ENCODE measurements around the gene AGPAT1. TPM values are rescaled to one million over a fixed set of nuclear protein-coding genes. Genes with fewer than 3 reads are reported as not detected.

The AGPAT1 gene
- total RNA-seq, 1 donor from 2014 or later, result 63.2 TPM

DNA sequence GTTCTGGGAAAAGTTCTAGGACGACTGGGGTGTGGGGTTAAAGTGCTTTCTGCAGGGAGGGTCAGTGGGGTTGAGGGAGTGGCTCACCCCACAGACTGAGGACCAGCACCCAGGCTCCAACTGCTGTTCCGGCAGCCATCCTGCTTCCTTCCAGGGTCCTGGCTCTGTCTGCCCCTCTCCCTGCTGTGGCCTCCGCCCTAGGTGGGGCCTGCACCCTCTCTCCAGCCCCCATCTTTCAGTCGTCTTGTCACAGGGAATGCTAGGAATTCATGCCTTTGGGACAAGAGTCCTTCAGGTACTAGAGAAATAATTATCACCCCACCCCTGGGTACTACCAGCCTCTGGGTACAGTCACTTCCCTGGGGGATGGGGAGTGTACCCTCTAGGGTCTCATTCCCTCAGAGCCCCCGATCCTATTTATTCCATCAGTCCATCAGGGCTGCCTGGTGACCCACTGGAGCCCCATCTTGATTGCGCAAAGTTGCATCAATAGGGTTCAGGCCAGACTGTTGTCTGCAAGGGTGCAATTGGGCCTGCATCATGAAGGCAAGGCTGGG is 8.3 kb upstream of the AGPAT1 start, which contains the start of gene AGER:
Gene AGER, minus strand, starts transcription at position 170 of the 557 bp plus-strand sequence. Its CDS starts 31 bp downstream, at position 139.
- TF ChIP-seq, protein P1, sequence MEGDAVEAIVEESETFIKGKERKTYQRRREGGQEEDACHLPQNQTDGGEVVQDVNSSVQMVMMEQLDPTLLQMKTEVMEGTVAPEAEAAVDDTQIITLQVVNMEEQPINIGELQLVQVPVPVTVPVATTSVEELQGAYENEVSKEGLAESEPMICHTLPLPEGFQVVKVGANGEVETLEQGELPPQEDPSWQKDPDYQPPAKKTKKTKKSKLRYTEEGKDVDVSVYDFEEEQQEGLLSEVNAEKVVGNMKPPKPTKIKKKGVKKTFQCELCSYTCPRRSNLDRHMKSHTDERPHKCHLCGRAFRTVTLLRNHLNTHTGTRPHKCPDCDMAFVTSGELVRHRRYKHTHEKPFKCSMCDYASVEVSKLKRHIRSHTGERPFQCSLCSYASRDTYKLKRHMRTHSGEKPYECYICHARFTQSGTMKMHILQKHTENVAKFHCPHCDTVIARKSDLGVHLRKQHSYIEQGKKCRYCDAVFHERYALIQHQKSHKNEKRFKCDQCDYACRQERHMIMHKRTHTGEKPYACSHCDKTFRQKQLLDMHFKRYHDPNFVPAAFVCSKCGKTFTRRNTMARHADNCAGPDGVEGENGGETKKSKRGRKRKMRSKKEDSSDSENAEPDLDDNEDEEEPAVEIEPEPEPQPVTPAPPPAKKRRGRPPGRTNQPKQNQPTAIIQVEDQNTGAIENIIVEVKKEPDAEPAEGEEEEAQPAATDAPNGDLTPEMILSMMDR (IDR thresholded peaks at IDR 0.05; ENCODE audit: unreplicated experiment), result no peak
- DNase-seq (ENCODE audit: low spot score in 2 of 2, unreplicated experiment in 2 of 2), result no peak
- Mint-ChIP-seq H3K27me3 (ENCODE audit: low read depth) (no peaks in the 10 kb centered on the region), H3K36me3 (peaks cover 28% of the 10 kb centered on the region), H3K4me1 (peaks cover 49% of the 10 kb centered on the region), H3K9me3 (no peaks in the 10 kb centered on the region), H3K4me3 (no peak within 1 kb of the TSS), H3K27ac (peak within 1 kb of the TSS; percentile 73)

DNA sequence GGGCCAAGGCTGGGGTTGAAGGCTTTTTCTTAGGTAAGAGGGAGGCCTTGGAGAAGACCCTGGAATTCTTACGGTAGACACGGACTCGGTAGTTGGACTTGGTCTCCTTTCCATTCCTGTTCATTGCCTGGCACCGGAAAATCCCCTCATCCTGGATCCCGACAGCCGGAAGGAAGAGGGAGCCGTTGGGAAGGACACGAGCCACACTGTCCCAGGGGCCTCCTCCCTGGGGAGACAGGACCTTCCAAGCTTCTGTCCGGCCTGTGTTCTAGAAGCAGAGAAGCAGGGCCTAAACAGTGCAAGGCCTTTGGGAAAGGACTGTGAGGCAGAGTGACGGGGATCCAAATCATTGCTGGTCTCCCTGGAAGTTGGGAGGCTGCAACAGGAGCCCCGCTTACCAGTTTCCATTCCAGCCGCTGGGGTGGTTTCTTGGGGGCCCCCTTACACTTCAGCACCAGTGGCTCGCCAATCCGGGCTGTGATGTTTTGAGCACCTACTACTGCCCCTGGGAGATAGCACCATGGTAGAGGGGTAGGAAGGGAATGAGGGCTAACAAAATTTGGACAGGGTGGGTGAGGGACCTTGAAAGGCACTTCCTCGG is 7.7 kb upstream of the AGPAT1 start:
- Mint-ChIP-seq H3K9me3 (no peaks in the 10 kb centered on the region), H3K27me3 (ENCODE audit: low read depth) (no peaks in the 10 kb centered on the region), H3K36me3 (peaks cover 28% of the 10 kb centered on the region), H3K4me3 (no peak overlapping the region), H3K4me1 (peaks cover 49% of the 10 kb centered on the region), H3K27ac (peak overlapping the region; percentile 73)
- TF ChIP-seq, protein P1 (IDR thresholded peaks at IDR 0.05; ENCODE audit: unreplicated experiment), result no peak
- no peak for DNase-seq (ENCODE audit: low spot score in 2 of 2, unreplicated experiment in 2 of 2)

DNA sequence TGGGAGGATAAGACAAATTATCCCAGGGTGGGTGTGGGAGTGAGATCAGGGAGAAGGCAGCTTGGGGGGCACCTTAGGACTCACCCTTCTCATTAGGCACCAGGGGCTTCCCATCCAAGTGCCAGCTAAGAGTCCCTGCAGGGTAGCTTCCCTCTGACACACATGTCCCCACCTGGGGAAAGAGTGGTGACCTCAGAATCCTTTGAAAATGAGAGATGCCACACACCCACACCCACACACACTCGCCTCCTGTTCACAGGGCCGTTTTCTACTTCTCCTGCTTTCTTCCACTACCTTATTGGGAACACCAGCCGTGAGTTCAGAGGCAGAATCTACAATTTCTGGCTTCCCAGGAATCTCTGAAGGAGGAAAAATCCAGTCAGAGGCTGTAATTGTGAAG is 7.1 kb upstream of the AGPAT1 start:
- TF ChIP-seq, protein P1 (IDR thresholded peaks at IDR 0.05; ENCODE audit: unreplicated experiment), result no peak
- H3K27me3 Mint-ChIP-seq (ENCODE audit: low read depth), result no peaks in the 10 kb centered on the region
- no peak for DNase-seq (ENCODE audit: low spot score in 2 of 2, unreplicated experiment in 2 of 2)
- no peaks in the 10 kb centered on the region for H3K9me3 Mint-ChIP-seq
- peaks cover 46% of the 10 kb centered on the region for H3K4me1 Mint-ChIP-seq
- H3K36me3 Mint-ChIP-seq, result peaks cover 28% of the 10 kb centered on the region
- H3K4me3 Mint-ChIP-seq, result no peak overlapping the region
- peak overlapping the region; percentile 21 for H3K27ac Mint-ChIP-seq

DNA sequence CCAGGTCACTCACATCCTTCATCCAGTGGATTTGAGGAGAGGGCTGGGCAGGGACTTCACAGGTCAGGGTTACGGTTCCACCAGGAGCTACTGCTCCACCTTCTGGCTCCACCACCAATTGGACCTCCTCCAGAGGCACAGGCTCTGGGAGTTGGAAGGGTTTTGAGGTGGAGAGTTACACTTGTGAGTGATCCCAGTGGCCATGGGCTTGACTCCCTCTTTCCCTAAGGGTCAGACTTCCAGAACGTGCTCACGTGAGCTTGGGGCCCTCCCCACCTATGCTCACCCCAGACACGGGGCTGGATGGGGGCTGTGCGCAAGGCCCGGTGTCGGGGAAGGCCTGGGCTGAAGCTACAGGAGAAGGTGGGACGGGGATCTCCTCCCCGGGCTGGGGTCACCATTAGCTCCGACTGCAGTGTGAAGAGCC is 6.7 kb upstream of the AGPAT1 start:
- Mint-ChIP-seq H3K27ac (peak overlapping the region; percentile 21), H3K4me3 (no peak overlapping the region), H3K4me1 (peaks cover 45% of the 10 kb centered on the region), H3K27me3 (ENCODE audit: low read depth) (no peaks in the 10 kb centered on the region), H3K36me3 (peaks cover 25% of the 10 kb centered on the region), H3K9me3 (no peaks in the 10 kb centered on the region)
- TF ChIP-seq, protein P1 (IDR thresholded peaks at IDR 0.05; ENCODE audit: unreplicated experiment), result no peak
- no peak for DNase-seq (ENCODE audit: low spot score in 2 of 2, unreplicated experiment in 2 of 2)

DNA sequence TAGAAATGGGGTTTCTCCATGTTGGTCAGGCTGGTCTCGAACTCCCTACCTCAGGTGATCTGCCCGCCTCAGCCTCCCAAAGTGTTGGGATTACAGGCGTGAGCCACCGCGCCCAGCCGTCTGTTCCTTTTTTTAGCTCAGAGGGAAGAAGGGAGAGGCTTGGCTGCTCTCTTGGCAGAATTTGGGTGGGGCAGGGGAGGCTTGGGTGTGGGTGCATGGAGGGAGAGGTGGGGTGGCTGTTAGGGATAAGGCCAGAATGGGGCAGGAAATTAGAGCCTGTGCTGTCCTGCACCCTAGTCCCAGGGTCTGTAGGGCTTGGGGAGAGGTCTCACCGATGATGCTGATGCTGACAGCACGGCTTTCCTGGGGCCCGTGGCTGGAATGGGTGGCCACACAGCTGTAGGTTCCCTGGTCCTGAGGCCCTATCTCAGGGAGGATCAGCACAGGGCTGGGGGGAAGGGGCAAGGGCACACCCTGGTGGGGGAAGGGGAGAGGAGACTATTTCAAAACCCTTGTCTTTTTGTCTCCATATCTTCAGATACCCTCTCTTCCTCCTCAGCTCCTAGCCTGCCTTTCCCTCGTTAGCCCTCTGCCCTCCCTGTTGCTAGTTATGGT is 6.1 kb upstream of the AGPAT1 start:
- Mint-ChIP-seq H3K4me3 (no peak overlapping the region), H3K4me1 (peaks cover 46% of the 10 kb centered on the region), H3K27me3 (ENCODE audit: low read depth) (no peaks in the 10 kb centered on the region), H3K9me3 (no peaks in the 10 kb centered on the region), H3K27ac (no peak overlapping the region), H3K36me3 (peaks cover 21% of the 10 kb centered on the region)
- no peak for DNase-seq (ENCODE audit: low spot score in 2 of 2, unreplicated experiment in 2 of 2)
- TF ChIP-seq, protein P1 (IDR thresholded peaks at IDR 0.05; ENCODE audit: unreplicated experiment), result no peak
